ENCODE results near the gene MTHFD1L.

- TF ChIP-seq CTCF (IDR thresholded peaks at IDR 0.05) (no peak), POLR2A (IDR thresholded peaks at IDR 0.05) (no peak)
Measured at GRCh38 chr6:151015101-151015700, 149.7 kb downstream of the MTHFD1L start.
